Mucosa of rectum (tissue), 2 donors: ENCODE data around the gene MLEC.
"Not testable (repeated sequence)": the region's sequence is repeated elsewhere in the genome, so short reads cannot be mapped to it uniquely, and the experiment has no call there.

Experiments used
- H3K27ac ChIP-seq, 2 donors: one replicate each; pipeline ENCODE4 v1.7.0; 2013; ENCODE audit warnings: inconsistent platforms in 2 of 2, low read depth in 2 of 2, low read length in 2 of 2
- H3K27me3 ChIP-seq, 2 donors: one replicate each; pipeline ENCODE4 v1.7.0; 2013; ENCODE audit warnings: low read length in 2 of 2; ENCODE audit not compliant: control insufficient read depth in 2 of 2, insufficient read depth in 2 of 2
- H3K36me3 ChIP-seq, 2 donors: one replicate each; pipeline ENCODE4 v1.7.0; 2013; ENCODE audit warnings: low read length in 2 of 2; ENCODE audit not compliant: control insufficient read depth in 2 of 2, insufficient read depth in 2 of 2
- H3K4me1 ChIP-seq, 2 donors: one replicate each; pipeline ENCODE4 v1.7.0; 2013; ENCODE audit warnings: low read length in 2 of 2, mild to moderate bottlenecking in 1 of 2; ENCODE audit not compliant: control insufficient read depth in 2 of 2, insufficient read depth in 2 of 2
- H3K4me3 ChIP-seq, 2 donors: one replicate each; pipeline ENCODE4 v1.7.0; 2013; ENCODE audit warnings: low read length in 2 of 2
- H3K9ac ChIP-seq, 2 donors: one replicate each; pipeline ENCODE4 v1.7.0; 2013; ENCODE audit warnings: low read length in 2 of 2, low read depth in 1 of 2, mild to moderate bottlenecking in 1 of 2
- H3K9me3 ChIP-seq, 2 donors: one replicate each; pipeline ENCODE4 v1.7.0; 2013; ENCODE audit warnings: low read length in 2 of 2; ENCODE audit not compliant: control insufficient read depth in 2 of 2
- donor health status: healthy.
- donor health status: Normal muscosa, but diverticular disease.

Gene MLEC

GRCh38 chr12:120661432-120661831 lies 25.5 kb upstream of the MLEC start:
- H3K4me1 ChIP-seq = peaks cover 2 to 10% of the 10 kb centered on the region in 2 donors
- no peak overlapping the region for H3K9ac ChIP-seq
- no peaks in the 10 kb centered on the region for H3K27me3 ChIP-seq
- no peak overlapping the region for H3K27ac ChIP-seq
- H3K4me3 ChIP-seq = no peak overlapping the region
- H3K9me3 ChIP-seq = no peaks in the 10 kb centered on the region
- no peaks in the 10 kb centered on the region for H3K36me3 ChIP-seq

- Histone ChIP-seq H3K27me3 (no peaks in the 10 kb centered on the region), H3K9ac (no peak overlapping the region), H3K36me3 (no peaks in the 10 kb centered on the region)
Measured at GRCh38 chr12:120662879-120663278, 24.1 kb upstream of the MLEC start.

GRCh38 chr12:120663741-120664140 lies 23.2 kb upstream of the MLEC start:
- Histone ChIP-seq H3K9me3 (no peaks in the 10 kb centered on the region), H3K4me3 (no peak overlapping the region), H3K27me3 (no peaks in the 10 kb centered on the region), H3K36me3 (no peaks in the 10 kb centered on the region), H3K9ac (no peak overlapping the region), H3K4me1 (peaks cover 2 to 9% of the 10 kb centered on the region in 2 donors), H3K27ac (no peak overlapping the region)

More at GRCh38 chr12:120662879-120663278, 24.1 kb upstream of the MLEC start:
- Histone ChIP-seq H3K27ac (no peak overlapping the region), H3K4me3 (no peak overlapping the region), H3K9me3 (no peaks in the 10 kb centered on the region), H3K4me1 (peaks cover 2 to 10% of the 10 kb centered on the region in 2 donors)

- H3K36me3 ChIP-seq = no peaks in the 10 kb centered on the region
- peaks cover 2 to 6% of the 10 kb centered on the region in 2 donors for H3K4me1 ChIP-seq
- H3K4me3 ChIP-seq = no peak overlapping the region
- H3K27ac ChIP-seq = no peak overlapping the region
- H3K9ac ChIP-seq = no peak overlapping the region
- H3K9me3 ChIP-seq = no peaks in the 10 kb centered on the region
- no peaks in the 10 kb centered on the region for H3K27me3 ChIP-seq
Measured at GRCh38 chr12:120666571-120667390, 20.2 kb upstream of the MLEC start.

GRCh38 chr12:120668091-120668867 lies 18.7 kb upstream of the MLEC start:
- Histone ChIP-seq H3K27me3 (no peaks in the 10 kb centered on the region), H3K36me3 (no peaks in the 10 kb centered on the region), H3K27ac (no peak overlapping the region), H3K4me3 (no peak overlapping the region), H3K9me3 (no peaks in the 10 kb centered on the region), H3K4me1 (peaks cover 2 to 6% of the 10 kb centered on the region in 2 donors), H3K9ac (no peak overlapping the region)

GRCh38 chr12:120668868-120669840 lies 17.8 kb upstream of the MLEC start:
- Histone ChIP-seq H3K27ac (no peak overlapping the region), H3K9ac (peak overlapping the region; percentile 26 to 41), H3K4me1 (peaks cover 2 to 6% of the 10 kb centered on the region in 2 donors), H3K27me3 (no peaks in the 10 kb centered on the region), H3K36me3 (no peaks in the 10 kb centered on the region), H3K9me3 (no peaks in the 10 kb centered on the region), H3K4me3 (peak overlapping the region in 1 of 2 donors; percentile 3)

GRCh38 chr12:120670237-120670636 lies 16.7 kb upstream of the MLEC start:
- not testable (repeated sequence) for H3K4me3 ChIP-seq, H3K27me3 ChIP-seq, H3K27ac ChIP-seq, H3K36me3 ChIP-seq, H3K9ac ChIP-seq, H3K4me1 ChIP-seq, H3K9me3 ChIP-seq

- Histone ChIP-seq H3K27me3 (no peaks in the 10 kb centered on the region), H3K27ac (no peak overlapping the region), H3K4me1 (peaks cover 2 to 6% of the 10 kb centered on the region in 2 donors), H3K9ac (no peak overlapping the region), H3K9me3 (no peaks in the 10 kb centered on the region), H3K4me3 (no peak overlapping the region), H3K36me3 (no peaks in the 10 kb centered on the region)
Measured at GRCh38 chr12:120670667-120671066, 16.3 kb upstream of the MLEC start.

GRCh38 chr12:120674097-120674636 lies 12.8 kb upstream of the MLEC start:
- Histone ChIP-seq H3K27me3 (no peaks in the 10 kb centered on the region), H3K27ac (no peak overlapping the region), H3K9ac (no peak overlapping the region), H3K4me3 (no peak overlapping the region), H3K9me3 (no peaks in the 10 kb centered on the region), H3K4me1 (peaks cover 3 to 5% of the 10 kb centered on the region in 2 donors), H3K36me3 (no peaks in the 10 kb centered on the region)
